ENCODE measurements around the gene TIMM21. TPM values are rescaled to one million over a fixed set of nuclear protein-coding genes. Genes with fewer than 3 reads are reported as not detected.
A peak's percentile ranks its signal among the peaks of the same experiment; 100 is the strongest.

The TIMM21 gene
- total and polyA plus RNA-seq, 9 of the 15 experiments (the other 6 are each of a cell fraction or from before 2014, with no cell fraction given) = 54.7 to 229 (median 83.3) TPM

- TF ChIP-seq FOXJ2 (tag; IDR thresholded peaks at IDR 0.05) (peak; percentile 48; the same call in 1 of the 2 replicates), SRSF9 (IDR thresholded peaks at IDR 0.05; ENCODE audit: borderline replicate concordance, low read depth, low read length) (no peak), PTTG1 (tag; IDR thresholded peaks at IDR 0.05; ENCODE audit: low read depth) (no peak), KAT2B (IDR thresholded peaks at IDR 0.05; ENCODE audit: low read depth, low read length) (no peak), ZNF212 (CRISPR knock-in tag; IDR thresholded peaks at IDR 0.05) (no peak), THRA (IDR thresholded peaks at IDR 0.05) (no peak), NR2F6 (CRISPR knock-in tag; IDR thresholded peaks at IDR 0.05) (no peak), NR0B1 (IDR thresholded peaks at IDR 0.05; ENCODE audit: partially characterized antibody) (no peak), NCOA1 (IDR thresholded peaks at IDR 0.05; ENCODE audit: low read depth) (no peak), CBX1 (IDR thresholded peaks at IDR 0.05; ENCODE audit: low read depth) (no peak; the same call in 1 of the 2 replicates), SAP30 (IDR thresholded peaks at IDR 0.05; ENCODE audit: borderline replicate concordance, insufficient read depth, low read depth, low read length, poor library complexity, severe bottlenecking) (no peak), SMARCA4 (IDR thresholded peaks at IDR 0.05) (no peak), ZNF75A (CRISPR knock-in tag; IDR thresholded peaks at IDR 0.05) (no peak), IFI16 (CRISPR knock-in tag; IDR thresholded peaks at IDR 0.05) (no peak)
- TF ChIP-seq, protein P1, sequence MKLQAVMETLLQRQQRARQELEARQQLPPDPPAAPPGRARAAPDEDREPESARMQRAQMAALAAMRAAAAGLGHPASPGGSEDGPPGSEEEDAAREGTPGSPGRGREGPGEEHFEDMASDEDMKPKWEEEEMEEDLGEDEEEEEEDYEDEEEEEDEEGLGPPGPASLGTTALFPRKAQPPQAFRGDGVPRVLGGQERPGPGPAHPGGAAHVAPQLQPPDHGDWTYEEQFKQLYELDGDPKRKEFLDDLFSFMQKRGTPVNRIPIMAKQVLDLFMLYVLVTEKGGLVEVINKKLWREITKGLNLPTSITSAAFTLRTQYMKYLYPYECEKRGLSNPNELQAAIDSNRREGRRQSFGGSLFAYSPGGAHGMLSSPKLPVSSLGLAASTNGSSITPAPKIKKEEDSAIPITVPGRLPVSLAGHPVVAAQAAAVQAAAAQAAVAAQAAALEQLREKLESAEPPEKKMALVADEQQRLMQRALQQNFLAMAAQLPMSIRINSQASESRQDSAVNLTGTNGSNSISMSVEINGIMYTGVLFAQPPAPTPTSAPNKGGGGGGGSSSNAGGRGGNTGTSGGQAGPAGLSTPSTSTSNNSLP (IDR thresholded peaks at IDR 0.05; ENCODE audit: borderline replicate concordance, low read depth, low read length) = no peak
- TF ChIP-seq, protein P2, sequence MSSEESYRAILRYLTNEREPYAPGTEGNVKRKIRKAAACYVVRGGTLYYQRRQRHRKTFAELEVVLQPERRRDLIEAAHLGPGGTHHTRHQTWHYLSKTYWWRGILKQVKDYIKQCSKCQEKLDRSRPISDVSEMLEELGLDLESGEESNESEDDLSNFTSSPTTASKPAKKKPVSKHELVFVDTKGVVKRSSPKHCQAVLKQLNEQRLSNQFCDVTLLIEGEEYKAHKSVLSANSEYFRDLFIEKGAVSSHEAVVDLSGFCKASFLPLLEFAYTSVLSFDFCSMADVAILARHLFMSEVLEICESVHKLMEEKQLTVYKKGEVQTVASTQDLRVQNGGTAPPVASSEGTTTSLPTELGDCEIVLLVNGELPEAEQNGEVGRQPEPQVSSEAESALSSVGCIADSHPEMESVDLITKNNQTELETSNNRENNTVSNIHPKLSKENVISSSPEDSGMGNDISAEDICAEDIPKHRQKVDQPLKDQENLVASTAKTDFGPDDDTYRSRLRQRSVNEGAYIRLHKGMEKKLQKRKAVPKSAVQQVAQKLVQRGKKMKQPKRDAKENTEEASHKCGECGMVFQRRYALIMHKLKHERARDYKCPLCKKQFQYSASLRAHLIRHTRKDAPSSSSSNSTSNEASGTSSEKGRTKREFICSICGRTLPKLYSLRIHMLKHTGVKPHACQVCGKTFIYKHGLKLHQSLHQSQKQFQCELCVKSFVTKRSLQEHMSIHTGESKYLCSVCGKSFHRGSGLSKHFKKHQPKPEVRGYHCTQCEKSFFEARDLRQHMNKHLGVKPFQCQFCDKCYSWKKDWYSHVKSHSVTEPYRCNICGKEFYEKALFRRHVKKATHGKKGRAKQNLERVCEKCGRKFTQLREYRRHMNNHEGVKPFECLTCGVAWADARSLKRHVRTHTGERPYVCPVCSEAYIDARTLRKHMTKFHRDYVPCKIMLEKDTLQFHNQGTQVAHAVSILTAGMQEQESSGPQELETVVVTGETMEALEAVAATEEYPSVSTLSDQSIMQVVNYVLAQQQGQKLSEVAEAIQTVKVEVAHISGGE (CRISPR knock-in tag; IDR thresholded peaks at IDR 0.05) = peak in 1 of 3 experiments; percentile 83; a peak in 2 of 6 replicates
These were observed at the start of gene TIMM21, which contains the start of gene FBXO15 (continued) for GRCh38 chr18:74147779-74148542.

Measured in K562 (cell line).